ENCODE results near the gene DENND4A.

DNA sequence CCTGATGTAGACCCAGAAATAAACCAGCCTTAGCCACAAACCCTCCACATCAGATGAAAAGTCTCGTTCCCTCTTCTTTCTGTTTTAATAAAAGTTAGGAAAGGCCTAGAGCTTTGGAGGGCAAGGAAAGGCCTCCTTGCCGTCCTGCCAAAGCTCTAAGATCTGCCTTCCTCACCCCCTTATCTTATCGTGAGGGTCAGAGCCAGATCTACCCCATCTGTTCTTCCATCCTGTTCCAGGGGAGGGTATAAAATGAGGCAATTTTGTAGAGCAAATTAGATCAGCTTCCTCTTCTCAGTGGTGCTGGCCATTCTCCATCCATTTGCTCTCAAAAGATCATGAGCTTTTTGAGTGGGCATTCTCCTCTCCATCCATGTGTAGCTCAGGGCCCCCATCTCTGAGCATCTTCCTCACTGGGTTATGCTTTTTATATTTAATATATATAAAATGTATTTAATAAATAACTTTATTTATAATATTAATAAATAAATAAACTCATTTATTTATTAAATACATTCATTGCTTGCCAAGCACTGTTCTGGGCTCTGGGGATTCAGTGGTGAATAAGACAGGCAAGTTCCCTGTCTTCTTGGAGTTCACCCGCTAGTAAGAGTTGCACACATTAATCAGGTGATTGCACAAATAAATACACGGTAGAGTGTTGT lies 172.3 kb downstream of the DENND4A start:
- TF ChIP-seq NFRKB (IDR thresholded peaks at IDR 0.05) (no peak), TARDBP (IDR thresholded peaks at IDR 0.05) (no peak), CTBP1 (IDR thresholded peaks at IDR 0.05; ENCODE audit: borderline replicate concordance) (no peak), SP1 (IDR thresholded peaks at IDR 0.05) (no peak), FOXA1 (IDR thresholded peaks at IDR 0.05) (no peak), SUZ12 (IDR thresholded peaks at IDR 0.05) (no peak), L3MBTL2 (conservative IDR thresholded peaks at IDR 0.05) (no peak), FOXM1 (IDR thresholded peaks at IDR 0.05; ENCODE audit: borderline replicate concordance) (no peak)
